Gastroesophageal sphincter (tissue), 4 donors: ENCODE results near the gene RBBP9. TPM values are rescaled to one million over a fixed set of nuclear protein-coding genes. Genes with fewer than 3 reads are reported as not detected.

ENCODE experiments used
- ATAC-seq: fragments of 150-250 bp; one replicate; pipeline ENCODE4 v1.9.1; 2016; ENCODE audit warnings: mild to moderate bottlenecking, moderate library complexity
- H3K27ac ChIP-seq, 4 donors: fragments of 200-600 bp; sonication (generic) in 3 of 4; 1 replicate in 3 of 4; 2 replicates in 1 of 4; pipeline ENCODE4 v1.5.1; 2016 to 2019
- H3K27me3 ChIP-seq: fragments of 200-600 bp; sonication (generic); one replicate; pipeline ENCODE4 v1.5.1; 2019
- H3K36me3 ChIP-seq, 2 donors: fragments of 200-600 bp; sonication (generic); one replicate each; pipeline ENCODE4 v1.5.1; 2019; ENCODE audit warnings: control low read depth in 1 of 2
- H3K4me1 ChIP-seq, 3 donors: fragments of 200-600 bp; sonication (generic); 1 replicate in 2 of 3; 2 replicates in 1 of 3; pipeline ENCODE4 v1.5.1; 2016 to 2019; ENCODE audit warnings: control low read depth in 2 of 3
- H3K4me3 ChIP-seq, 2 donors: fragments of 200-600 bp; sonication (generic); one replicate each; pipeline ENCODE4 v1.5.1; 2019; ENCODE audit warnings: mild to moderate bottlenecking in 1 of 2, moderate library complexity in 1 of 2
- H3K9me3 ChIP-seq, 3 donors: fragments of 200-600 bp; sonication (generic); one replicate each; pipeline ENCODE4 v1.5.1; 2017 to 2019; ENCODE audit warnings: control low read depth in 2 of 3
- EP300 ChIP-seq: sonication (generic); formaldehyde crosslinking; IDR thresholded peaks from one replicate; pipeline ENCODE4 v1.6.1; 2017; ENCODE audit warnings: antibody characterized with exemption, mild to moderate bottlenecking
- POLR2A ChIP-seq, 2 donors: fragments of 450-650 bp; IDR thresholded peaks; one replicate each; pipeline ENCODE4 v1.6.1; 2017; ENCODE audit warnings: antibody characterized with exemption in 2 of 2, mild to moderate bottlenecking in 2 of 2, moderate library complexity in 1 of 2
- POLR2AphosphoS5 ChIP-seq: sonication (generic); formaldehyde crosslinking; IDR thresholded peaks from one replicate; pipeline ENCODE4 v1.6.1; 2017; ENCODE audit warnings: antibody characterized with exemption
- WGBS, 2 donors: methylation state at CpG; one replicate each; pipeline ENCODE4 v1.1.5; 2018; ENCODE audit warnings: low coverage in 1 of 2; 5-methylcytosine and 5-hydroxymethylcytosine counted together
- small RNA-seq, 4 donors: library from RNA; depleted of rRNA; stranded (forward); fragments of <200 nt; gene quantifications; one replicate each; pipeline ENCODE3, GENCODE V24; 2016
- total RNA-seq, 4 donors: library from RNA; depleted of rRNA; stranded (reverse); fragments of >200 nt; gene quantifications; one replicate each; pipeline ENCODE4 v1.1.0, GENCODE V29; 2016
- TF ChIP-seq, protein P1 (sequence below), 4 experiments: fragments of 200-600 bp in 2 of 4; fragments of 450-650 bp in 2 of 4; sonication (generic) in 1 of 4; IDR thresholded peaks; one replicate each; pipeline ENCODE4 v1.5.1; 2017 to 2019; ENCODE audit warnings: antibody characterized with exemption in 4 of 4, mild to moderate bottlenecking in 2 of 4, moderate library complexity in 2 of 4

RBBP9 gene
- total RNA-seq, 4 donors from 2014 or later = 14.9 to 27.0 (median 21.2) TPM

DNA sequence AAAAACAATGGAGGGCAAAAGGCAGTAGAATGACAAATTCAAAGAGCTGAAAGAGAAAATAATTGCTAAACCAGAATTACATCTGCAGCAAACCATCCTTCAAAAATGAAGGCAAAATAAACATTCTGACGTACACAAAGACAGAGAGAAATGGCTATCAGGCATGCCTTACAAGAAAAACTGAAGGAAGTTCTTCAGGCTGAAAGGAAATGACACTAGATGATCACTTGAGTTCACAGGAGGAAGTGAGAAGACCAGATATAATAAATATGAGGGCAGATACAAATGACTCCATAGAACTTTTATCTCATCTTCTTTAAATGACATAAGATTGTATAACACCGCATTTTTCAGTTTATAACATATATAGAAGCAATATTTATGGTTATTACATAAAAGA is 60.2 kb downstream of the RBBP9 start:
- no peak for ATAC-seq
- Histone ChIP-seq H3K36me3 (no peaks in the 10 kb centered on the region), H3K4me3 (no peak overlapping the region)

More for the DNA sequence above, 60.2 kb downstream of the RBBP9 start:
- no peaks in the 10 kb centered on the region for H3K27me3 ChIP-seq
- WGBS, 2 donors = 46 to 67% methylated on average over 2 of the region's 2 CpGs
- H3K27ac ChIP-seq = no peak overlapping the region
- TF ChIP-seq POLR2A (IDR thresholded peaks at IDR 0.05) (no peak), EP300 (no peak), POLR2AphosphoS5 (no peak)
- TF ChIP-seq, protein P1, sequence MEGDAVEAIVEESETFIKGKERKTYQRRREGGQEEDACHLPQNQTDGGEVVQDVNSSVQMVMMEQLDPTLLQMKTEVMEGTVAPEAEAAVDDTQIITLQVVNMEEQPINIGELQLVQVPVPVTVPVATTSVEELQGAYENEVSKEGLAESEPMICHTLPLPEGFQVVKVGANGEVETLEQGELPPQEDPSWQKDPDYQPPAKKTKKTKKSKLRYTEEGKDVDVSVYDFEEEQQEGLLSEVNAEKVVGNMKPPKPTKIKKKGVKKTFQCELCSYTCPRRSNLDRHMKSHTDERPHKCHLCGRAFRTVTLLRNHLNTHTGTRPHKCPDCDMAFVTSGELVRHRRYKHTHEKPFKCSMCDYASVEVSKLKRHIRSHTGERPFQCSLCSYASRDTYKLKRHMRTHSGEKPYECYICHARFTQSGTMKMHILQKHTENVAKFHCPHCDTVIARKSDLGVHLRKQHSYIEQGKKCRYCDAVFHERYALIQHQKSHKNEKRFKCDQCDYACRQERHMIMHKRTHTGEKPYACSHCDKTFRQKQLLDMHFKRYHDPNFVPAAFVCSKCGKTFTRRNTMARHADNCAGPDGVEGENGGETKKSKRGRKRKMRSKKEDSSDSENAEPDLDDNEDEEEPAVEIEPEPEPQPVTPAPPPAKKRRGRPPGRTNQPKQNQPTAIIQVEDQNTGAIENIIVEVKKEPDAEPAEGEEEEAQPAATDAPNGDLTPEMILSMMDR (IDR thresholded peaks at IDR 0.05) = no peak
- H3K4me1 ChIP-seq = no peaks in the 10 kb centered on the region
- H3K9me3 ChIP-seq = no peaks in the 10 kb centered on the region

Small RNAs within 50 kb of the gene (small RNA-seq; reads per million reads assigned to genes)
- 0 to 1.6 (median 0.19) reads per million in 4 donors for gene MIR3192

Other genes starting within 250 kb of the RBBP9 start
- 10 to 100 TPM in 3 of 4 donors, 1 to 10 TPM in 1; 7.8 to 19.7 (median 16.8) TPM for gene ZNF133, start 208.7 kb downstream of the RBBP9 start, total RNA-seq
- 1 to 10 TPM; 1.4 to 2.3 (median 2.0) TPM for gene DZANK1, start 30.2 kb downstream of the RBBP9 start, total RNA-seq
- 10 to 100 TPM in 3 of 4 donors, 1 to 10 TPM in 1; 8.7 to 16.4 (median 13.1) TPM for gene POLR3F, start 29.8 kb downstream of the RBBP9 start, total RNA-seq
- gene SEC23B, start 10.7 kb upstream of the RBBP9 start, total RNA-seq = 10 to 100 TPM; 18.6 to 27.5 (median 20.2) TPM
- gene SMIM26, start 70.2 kb upstream of the RBBP9 start, total RNA-seq = 100 to 1,000 TPM in 3 of 4 donors, 10 to 100 TPM in 1; 94.3 to 217 (median 164) TPM
- gene DTD1, start 90.8 kb upstream of the RBBP9 start, total RNA-seq = 10 to 100 TPM; 12.1 to 44.9 (median 19.9) TPM